ENCODE measurements around the gene KIRREL3.

The KIRREL3 gene

GRCh38 chr11:126450806-126451205 is 549.8 kb downstream of the KIRREL3 start:
- no peak for TF ChIP-seq JUND (IDR thresholded peaks at IDR 0.05; ENCODE audit: low read depth)
- DNase-seq (ENCODE audit: low read depth in 1 of 2, low spot score in 1 of 2): no peak
- in situ Hi-C loops (cut with HindIII; ENCODE audit: low pct_unique_long_range_greater_than_20kb, low sequenced_read_pairs): no loop called here

- no peak for DNase-seq (ENCODE audit: low read depth in 1 of 2, low spot score in 1 of 2)
- in situ Hi-C loops (cut with HindIII; ENCODE audit: low pct_unique_long_range_greater_than_20kb, low sequenced_read_pairs): no loop called here
- no peak for TF ChIP-seq JUND (IDR thresholded peaks at IDR 0.05; ENCODE audit: low read depth)
These were observed 550.4 kb downstream of the KIRREL3 start for GRCh38 chr11:126450198-126450597.

DNA sequence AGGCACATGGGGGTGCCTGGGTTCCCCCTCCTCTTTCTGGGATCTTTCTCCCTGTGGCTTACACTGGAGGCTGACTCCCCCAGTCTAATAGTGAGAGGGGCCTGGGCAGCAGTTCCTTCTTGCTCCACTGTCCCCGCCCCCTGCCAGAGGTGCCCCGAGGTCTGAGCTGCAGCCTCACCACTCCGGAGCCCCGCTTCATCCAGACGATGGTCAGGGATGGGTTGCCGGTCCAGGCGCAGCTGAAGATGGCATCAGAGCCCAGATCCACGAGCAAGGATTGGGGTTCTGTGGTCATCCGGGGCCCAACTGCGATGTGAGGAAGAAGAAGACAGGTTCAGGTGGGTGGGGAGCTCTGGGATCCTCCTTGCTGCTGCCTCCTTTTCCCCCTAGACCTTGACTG is 554.0 kb downstream of the KIRREL3 start:
- no peak for DNase-seq (ENCODE audit: low read depth in 1 of 2, low spot score in 1 of 2)
- no peak for TF ChIP-seq JUND (IDR thresholded peaks at IDR 0.05; ENCODE audit: low read depth)
- in situ Hi-C loops (cut with HindIII; ENCODE audit: low pct_unique_long_range_greater_than_20kb, low sequenced_read_pairs): no loop called here

GRCh38 chr11:126444072-126444471 is 556.5 kb downstream of the KIRREL3 start:
- in situ Hi-C loops (cut with HindIII; ENCODE audit: low pct_unique_long_range_greater_than_20kb, low sequenced_read_pairs): no loop called here
- TF ChIP-seq JUND (IDR thresholded peaks at IDR 0.05; ENCODE audit: low read depth): no peak
- DNase-seq (ENCODE audit: low read depth in 1 of 2, low spot score in 1 of 2): no peak

GRCh38 chr11:126443120-126443519 is 557.5 kb downstream of the KIRREL3 start:
- in situ Hi-C loops (cut with HindIII; ENCODE audit: low pct_unique_long_range_greater_than_20kb, low sequenced_read_pairs): no loop called here
- DNase-seq (ENCODE audit: low read depth in 1 of 2, low spot score in 1 of 2): no peak
- no peak for TF ChIP-seq JUND (IDR thresholded peaks at IDR 0.05; ENCODE audit: low read depth)

DNA sequence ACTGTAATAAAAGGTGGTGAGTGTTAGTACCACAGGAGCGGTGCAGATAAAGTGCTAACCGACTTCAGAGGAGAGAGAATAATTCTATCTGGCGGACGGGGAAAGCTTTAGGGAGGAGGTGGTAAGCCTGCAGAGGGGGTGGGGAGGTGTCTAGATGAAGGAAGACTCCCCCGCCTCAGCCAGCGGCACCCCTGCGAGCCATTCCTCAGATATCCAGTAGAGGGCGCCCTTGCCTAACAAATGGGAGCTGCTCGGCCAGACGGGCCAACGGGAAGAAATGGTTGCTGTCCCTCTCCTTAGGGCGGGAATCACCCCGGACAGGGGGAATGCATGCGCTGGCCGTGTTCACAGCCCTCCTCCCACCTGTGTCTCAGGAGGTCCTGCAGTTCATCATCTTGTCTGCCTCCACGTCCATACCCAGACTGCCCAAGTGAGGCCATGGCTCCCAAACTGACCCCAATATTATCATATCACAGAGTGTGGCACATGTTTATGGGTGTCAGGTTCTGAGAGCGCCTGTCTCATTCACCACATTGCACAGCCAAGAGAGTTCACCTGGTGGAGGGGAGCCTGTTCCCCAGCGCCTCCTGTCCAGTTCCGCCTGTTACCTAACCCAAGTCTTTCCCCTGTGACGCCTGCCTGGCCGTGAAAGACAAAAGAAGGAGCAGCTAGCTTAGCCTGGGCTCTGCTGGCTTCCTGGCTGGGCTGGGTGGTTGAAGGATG is 559.6 kb downstream of the KIRREL3 start:
- TF ChIP-seq JUND (IDR thresholded peaks at IDR 0.05; ENCODE audit: low read depth): no peak
- in situ Hi-C loops (cut with HindIII; ENCODE audit: low pct_unique_long_range_greater_than_20kb, low sequenced_read_pairs): no loop called here
- peak; percentile 90 to 99 for DNase-seq (ENCODE audit: low read depth in 1 of 2, low spot score in 1 of 2)

DNA sequence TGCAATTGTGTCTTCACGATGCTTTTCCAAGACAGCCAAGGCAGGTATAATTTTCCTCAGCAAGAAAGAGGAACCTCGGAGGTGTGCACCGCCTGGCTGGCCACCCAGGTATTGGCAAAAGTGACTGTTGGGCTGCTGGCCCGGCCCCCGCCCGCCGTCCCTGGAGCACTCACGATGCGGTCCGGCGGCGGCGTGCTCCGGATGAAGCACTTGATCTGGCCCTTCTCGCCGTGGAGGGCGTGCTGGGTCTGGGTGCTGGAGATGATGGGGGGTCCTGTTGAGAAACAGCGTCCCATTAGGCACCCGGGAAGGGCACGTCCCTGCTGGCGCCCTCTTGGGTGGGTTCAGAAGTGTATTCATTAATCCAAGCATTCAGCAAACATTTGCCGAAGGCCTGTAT is 560.3 kb downstream of the KIRREL3 start:
- in situ Hi-C loops (cut with HindIII; ENCODE audit: low pct_unique_long_range_greater_than_20kb, low sequenced_read_pairs): no loop called here
- DNase-seq (ENCODE audit: low read depth in 1 of 2, low spot score in 1 of 2): no peak
- no peak for TF ChIP-seq JUND (IDR thresholded peaks at IDR 0.05; ENCODE audit: low read depth)

- no peak for TF ChIP-seq JUND (IDR thresholded peaks at IDR 0.05; ENCODE audit: low read depth)
- in situ Hi-C loops (cut with HindIII; ENCODE audit: low pct_unique_long_range_greater_than_20kb, low sequenced_read_pairs): no loop called here
- DNase-seq (ENCODE audit: low read depth in 1 of 2, low spot score in 1 of 2): no peak
These were observed 561.9 kb downstream of the KIRREL3 start for GRCh38 chr11:126438691-126439090.

- no peak for TF ChIP-seq JUND (IDR thresholded peaks at IDR 0.05; ENCODE audit: low read depth)
- in situ Hi-C loops (cut with HindIII; ENCODE audit: low pct_unique_long_range_greater_than_20kb, low sequenced_read_pairs): no loop called here
- no peak for DNase-seq (ENCODE audit: low read depth in 1 of 2, low spot score in 1 of 2)
These were observed 562.3 kb downstream of the KIRREL3 start for GRCh38 chr11:126438272-126438671.

DNA sequence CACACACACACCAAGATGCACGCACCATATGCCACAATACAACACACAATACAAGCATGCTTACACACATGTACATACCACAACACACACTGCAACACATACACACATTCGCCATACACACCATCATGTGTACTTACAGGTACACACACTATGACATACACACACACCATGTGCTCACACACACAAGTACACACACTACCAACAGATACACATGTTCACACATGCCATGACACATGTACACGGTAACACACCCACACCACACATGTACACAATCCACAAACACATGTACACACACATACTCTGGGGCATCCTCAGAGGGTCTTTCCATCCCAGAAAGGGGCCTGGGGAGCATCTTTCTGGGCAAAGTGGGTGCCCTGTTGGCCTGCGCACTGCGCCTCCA is 562.8 kb downstream of the KIRREL3 start:
- TF ChIP-seq JUND (IDR thresholded peaks at IDR 0.05; ENCODE audit: low read depth): no peak
- in situ Hi-C loops (cut with HindIII; ENCODE audit: low pct_unique_long_range_greater_than_20kb, low sequenced_read_pairs): no loop called here
- no peak for DNase-seq (ENCODE audit: low read depth in 1 of 2, low spot score in 1 of 2)

DNA sequence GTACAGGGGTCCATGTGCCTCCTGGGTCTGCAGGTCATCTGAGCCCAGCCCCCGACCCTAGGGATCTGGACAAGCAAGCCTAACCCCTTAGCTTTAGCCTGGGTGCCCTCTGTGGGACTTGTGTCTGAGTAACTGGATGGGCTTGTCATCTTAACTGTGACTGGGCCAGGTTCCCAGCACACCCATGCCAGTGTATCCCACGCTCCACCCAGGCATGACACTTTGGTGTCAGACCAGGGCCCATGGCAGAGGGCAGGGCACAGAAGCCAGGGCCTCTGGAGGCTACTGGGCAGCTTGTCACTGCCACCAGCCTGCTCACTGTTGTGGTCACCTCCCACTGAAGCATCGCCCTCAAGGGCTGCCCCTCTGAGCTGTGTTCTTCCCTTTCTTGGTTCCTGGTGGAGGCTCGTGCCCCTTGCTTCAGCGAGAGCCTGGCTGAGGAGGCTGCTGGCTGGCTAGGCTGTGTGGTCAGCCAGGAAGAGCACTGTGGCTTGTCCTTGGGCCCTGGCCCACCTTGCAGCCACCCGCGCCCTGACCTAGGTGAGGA is 564.3 kb downstream of the KIRREL3 start:
- in situ Hi-C loops (cut with HindIII; ENCODE audit: low pct_unique_long_range_greater_than_20kb, low sequenced_read_pairs): no loop called here
- no peak for TF ChIP-seq JUND (IDR thresholded peaks at IDR 0.05; ENCODE audit: low read depth)
- no peak for DNase-seq (ENCODE audit: low read depth in 1 of 2, low spot score in 1 of 2)

- no peak for TF ChIP-seq JUND (IDR thresholded peaks at IDR 0.05; ENCODE audit: low read depth)
- DNase-seq (ENCODE audit: low read depth in 1 of 2, low spot score in 1 of 2): no peak
- in situ Hi-C loops (cut with HindIII; ENCODE audit: low pct_unique_long_range_greater_than_20kb, low sequenced_read_pairs): no loop called here
These were observed 565.6 kb downstream of the KIRREL3 start for GRCh38 chr11:126434950-126435335.

DNA sequence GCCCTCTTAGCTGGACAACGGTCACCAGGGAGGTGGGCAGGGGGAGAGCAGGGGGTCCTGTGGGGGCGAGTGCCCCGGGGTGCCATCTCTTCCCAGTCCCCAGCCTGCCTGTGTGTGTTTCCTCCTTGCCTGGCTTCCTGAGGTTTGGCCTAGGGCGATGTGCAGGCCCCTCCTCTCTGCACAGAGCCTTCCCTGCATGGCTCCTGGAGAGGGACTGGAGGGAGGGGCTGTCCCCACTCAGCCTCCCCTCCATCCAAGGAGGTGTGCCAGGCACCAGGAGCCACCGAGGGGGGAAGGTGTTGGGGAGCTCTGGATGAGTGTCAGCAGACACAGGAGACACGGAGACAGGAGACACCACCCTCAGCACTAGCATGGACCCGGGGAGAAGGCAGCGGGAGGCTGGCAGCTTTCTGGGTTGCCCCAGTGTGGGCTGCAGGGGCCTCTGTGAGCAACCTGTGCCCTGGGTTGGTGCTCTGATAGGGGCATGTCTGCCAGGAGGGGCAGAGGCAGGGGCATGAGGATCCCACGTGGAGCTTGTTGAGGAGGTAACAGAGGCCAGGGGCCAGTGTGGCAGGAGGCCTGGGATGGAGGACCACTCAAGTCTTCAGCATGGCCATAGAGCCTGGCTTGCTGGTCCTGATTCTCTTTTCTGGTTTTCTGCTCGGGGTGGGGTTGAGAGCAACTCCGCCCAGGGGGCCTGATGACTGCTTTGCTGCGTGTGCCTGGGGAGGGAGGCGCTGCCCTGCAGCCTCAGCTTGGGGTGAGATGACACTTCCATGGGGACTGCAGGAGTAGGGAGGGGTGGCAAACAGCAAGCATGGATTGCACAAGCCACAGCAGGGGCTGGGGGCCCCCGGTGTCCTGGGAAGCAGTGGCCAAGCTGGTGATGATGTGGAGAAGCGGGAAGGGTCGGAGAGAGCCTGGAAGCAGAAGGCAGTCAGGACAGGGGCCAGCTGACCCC is 566.3 kb downstream of the KIRREL3 start:
- no peak for TF ChIP-seq JUND (IDR thresholded peaks at IDR 0.05; ENCODE audit: low read depth)
- in situ Hi-C loops (cut with HindIII; ENCODE audit: low pct_unique_long_range_greater_than_20kb, low sequenced_read_pairs): no loop called here
- no peak for DNase-seq (ENCODE audit: low read depth in 1 of 2, low spot score in 1 of 2)

Data from T47D (cell line).